Measurements from ENCODE around the gene DIDO1.

GRCh38 chr20:62927128-62927705 is 912 bp upstream of the DIDO1 start:
- TF ChIP-seq PREB (CRISPR knock-in tag; IDR thresholded peaks at IDR 0.05) (no peak), RAD21 (CRISPR knock-in tag; conservative IDR thresholded peaks at IDR 0.05 in 1 of 2, IDR thresholded peaks at IDR 0.05 in 1 of 2) (no peak), TSHZ1 (CRISPR knock-in tag; IDR thresholded peaks at IDR 0.05) (no peak), SRF (CRISPR knock-in tag; IDR thresholded peaks at IDR 0.05) (no peak), HSF4 (CRISPR knock-in tag; IDR thresholded peaks at IDR 0.05; ENCODE audit: borderline replicate concordance) (no peak)

All from K562 (cell line).